T-cell (primary cell): ENCODE measurements around the gene FPR3. TPM values are rescaled to one million over a fixed set of nuclear protein-coding genes. Genes with fewer than 3 reads are reported as not detected.

Source experiments
- ATAC-seq, 4 experiments: fragments of 200-7000 bp in 3 of 4; fragments of 150-1000 bp in 1 of 4; cut with Tn5 transposase; replicated peaks in 1 of 4; 1 replicate in 3 of 4; 2 replicates in 1 of 4; pipeline ENCODE4 v1.10.0; 2021; ENCODE audit warnings: moderate library complexity in 3 of 4, mild to moderate bottlenecking in 2 of 4, moderate number of reproducible peaks in 1 of 4
- CTCF ChIA-PET, 2 donors: fragments of 300-600 bp; sonication (Branson Sonifier 250); formaldehyde crosslinking; loops; one replicate each; lab custom pipeline; 2022; ENCODE audit warnings: antibody characterized with exemption in 2 of 2; lab: Charles Lee
- POLR2A ChIA-PET, 2 donors: fragments of 300-600 bp; sonication (Branson Sonifier 250); formaldehyde crosslinking; loops; one replicate each; lab custom pipeline; 2022; ENCODE audit warnings: antibody characterized with exemption in 2 of 2; lab: Charles Lee
- DNase-seq, 35 experiments: peaks; one replicate each; pipeline versions ENCODE4 v3.0.0 to v3.0.0-alpha.2; 2013 to 2023
- H3K27ac ChIP-seq: one replicate; pipeline ENCODE4 v1.5.1; 2013; ENCODE audit warnings: low read length
- H3K27me3 ChIP-seq, 2 experiments: replicated peaks in 1 of 2; 1 replicate in 1 of 2; 2 replicates in 1 of 2; pipeline versions ENCODE4 v1.6.1 to v1.7.0; 2013; ENCODE audit warnings: low read length in 1 of 2, mixed read lengths in 1 of 2; ENCODE audit not compliant: control insufficient read depth in 2 of 2, insufficient read depth in 2 of 2; ENCODE audit errors: extremely low read depth in 1 of 2
- H3K36me3 ChIP-seq, 2 donors: 1 replicate in 1 of 2; 2 replicates in 1 of 2; pipeline versions ENCODE4 v1.6.1 to v1.7.0; 2013; ENCODE audit warnings: low read length in 1 of 2; ENCODE audit not compliant: control insufficient read depth in 2 of 2, insufficient read depth in 1 of 2; ENCODE audit errors: extremely low read depth in 1 of 2
- H3K4me1 ChIP-seq, 2 experiments: 1 replicate in 1 of 2; 2 replicates in 1 of 2; pipeline versions ENCODE4 v1.6.1 to v1.7.0; 2013; ENCODE audit warnings: low read length in 2 of 2, mixed read lengths in 1 of 2; ENCODE audit not compliant: insufficient read depth in 2 of 2, control insufficient read depth in 1 of 2; ENCODE audit errors: extremely low read depth in 1 of 2
- H3K4me3 ChIP-seq, 2 donors: 1 replicate in 1 of 2; 2 replicates in 1 of 2; pipeline versions ENCODE4 v1.5.1 to v1.7.0; 2013; ENCODE audit warnings: mild to moderate bottlenecking in 2 of 2, low read length in 1 of 2, moderate library complexity in 1 of 2; ENCODE audit not compliant: control insufficient read depth in 1 of 2; ENCODE audit errors: extremely low read depth in 1 of 2
- H3K9me3 ChIP-seq: 2 replicates; pipeline ENCODE4 v1.7.0; 2013
- H3K27ac Mint-ChIP-seq, 2 donors: one replicate each; pipeline ENCODE4 v1.8.0; 2020 to 2021; ENCODE audit warnings: mild to moderate bottlenecking in 2 of 2, mixed read lengths in 2 of 2
- H3K27me3 Mint-ChIP-seq, 2 donors: one replicate each; pipeline ENCODE4 v1.8.0; 2021 to 2022; ENCODE audit warnings: mixed read lengths in 2 of 2
- H3K36me3 Mint-ChIP-seq: one replicate; pipeline ENCODE4 v1.8.0; 2021; ENCODE audit warnings: mixed read lengths
- H3K4me1 Mint-ChIP-seq, 3 donors: one replicate each; pipeline ENCODE4 v1.8.0; 2020 to 2022; ENCODE audit warnings: mixed read lengths in 3 of 3, mild to moderate bottlenecking in 1 of 3
- H3K4me3 Mint-ChIP-seq, 3 donors: one replicate each; pipeline ENCODE4 v1.8.0; 2020 to 2022; ENCODE audit warnings: mild to moderate bottlenecking in 3 of 3, mixed read lengths in 3 of 3, moderate library complexity in 3 of 3
- H3K9me3 Mint-ChIP-seq, 3 donors: one replicate each; pipeline ENCODE4 v1.8.0; 2020 to 2022; ENCODE audit warnings: mixed read lengths in 3 of 3
- WGBS: methylation state at CpG from one replicate; pipeline ENCODE4 v1.1.5; 2013; ENCODE audit warnings: missing lambda C conversion rate; ENCODE audit not compliant: insufficient coverage; 5-methylcytosine and 5-hydroxymethylcytosine counted together
- total RNA-seq, 35 experiments: library from RNA in 6 of 35; stranded (reverse) in 6 of 35; fragments of 120-200 nt in 1 of 35; gene quantifications; one replicate each; pipeline versions ENCODE4 v1.2.1 to v1.2.4 and lab custom pipeline; 2013 to 2026

Gene FPR3
- total RNA-seq, 5 donors from 2014 or later (not counting 1 experiment from before 2014, with no cell fraction given) = 0.20 TPM; not detected in 4

- H3K9me3 Mint-ChIP-seq = peaks cover 10 to 26% (median 18%) of the 10 kb centered on the region in 3 donors
- WGBS = 67% methylated on average over 1 of the region's 3 CpGs
- no peak for DNase-seq
Observed at GRCh38 chr19:51798062-51798461, 3.1 kb downstream of the FPR3 start.

GRCh38 chr19:51799034-51799773, 4.2 kb downstream of the FPR3 start:
- peaks cover 10 to 17% of the 10 kb centered on the region in 2 donors for H3K27me3 Mint-ChIP-seq
- Histone ChIP-seq H3K4me1 (no peaks in the 10 kb centered on the region), H3K9me3 (no peaks in the 10 kb centered on the region), H3K27ac (no peak overlapping the region), H3K4me3 (no peak overlapping the region), H3K27me3 (peaks cover 0 to 16% of the 10 kb centered on the region in 2 experiments), H3K36me3 (no peaks in the 10 kb centered on the region)
- ChIA-PET POLR2A (no interaction called here), CTCF (no interaction called here)
- peaks cover 10 to 23% (median 14%) of the 10 kb centered on the region in 3 donors for H3K9me3 Mint-ChIP-seq
- ATAC-seq (no peak), DNase-seq (no peak)
- H3K36me3 Mint-ChIP-seq = no peaks in the 10 kb centered on the region
- H3K4me3 Mint-ChIP-seq = no peak overlapping the region
- H3K27ac Mint-ChIP-seq = no peak overlapping the region
- H3K4me1 Mint-ChIP-seq = no peaks in the 10 kb centered on the region
- WGBS = 81% methylated on average over 16 of the region's 20 CpGs

More at GRCh38 chr19:51798062-51798461, 3.1 kb downstream of the FPR3 start:
- Histone ChIP-seq H3K27me3 (peaks cover 0 to 16% of the 10 kb centered on the region in 2 experiments), H3K9me3 (no peaks in the 10 kb centered on the region), H3K4me1 (no peaks in the 10 kb centered on the region), H3K27ac (no peak overlapping the region), H3K36me3 (no peaks in the 10 kb centered on the region), H3K4me3 (no peak overlapping the region)
- Mint-ChIP-seq H3K4me1 (no peaks in the 10 kb centered on the region), H3K36me3 (no peaks in the 10 kb centered on the region), H3K27me3 (peaks cover 10 to 21% of the 10 kb centered on the region in 2 donors), H3K27ac (no peak overlapping the region), H3K4me3 (no peak overlapping the region)
- no peak for ATAC-seq
- ChIA-PET POLR2A (no interaction called here), CTCF (no interaction called here)

GRCh38 chr19:51799774-51800472, 5.0 kb downstream of the FPR3 start:
- CTCF ChIA-PET = no interaction called here
- H3K27ac ChIP-seq = no peak overlapping the region
- POLR2A ChIA-PET = no interaction called here

GRCh38 chr19:51800473-51801244, 5.7 kb downstream of the FPR3 start:
- Histone ChIP-seq H3K4me3 (no peak overlapping the region), H3K27ac (no peak overlapping the region), H3K4me1 (no peaks in the 10 kb centered on the region), H3K27me3 (peaks cover 0 to 16% of the 10 kb centered on the region in 2 experiments), H3K36me3 (no peaks in the 10 kb centered on the region), H3K9me3 (no peaks in the 10 kb centered on the region)
- peaks cover 13 to 31% (median 18%) of the 10 kb centered on the region in 3 donors for H3K9me3 Mint-ChIP-seq
- no peak overlapping the region for H3K4me3 Mint-ChIP-seq
- no peak for DNase-seq
- ChIA-PET POLR2A (no interaction called here), CTCF (no interaction called here)
- 84% methylated on average over 4 of the region's 7 CpGs for WGBS
- no peaks in the 10 kb centered on the region for H3K36me3 Mint-ChIP-seq
- no peak for ATAC-seq
- peaks cover 10 to 16% of the 10 kb centered on the region in 2 donors for H3K27me3 Mint-ChIP-seq
- H3K4me1 Mint-ChIP-seq = no peaks in the 10 kb centered on the region
- no peak overlapping the region for H3K27ac Mint-ChIP-seq

More at GRCh38 chr19:51799774-51800472, 5.0 kb downstream of the FPR3 start:
- Mint-ChIP-seq H3K27ac (no peak overlapping the region), H3K4me1 (no peaks in the 10 kb centered on the region), H3K9me3 (peaks cover 13 to 28% (median 18%) of the 10 kb centered on the region in 3 donors), H3K36me3 (no peaks in the 10 kb centered on the region), H3K4me3 (no peak overlapping the region), H3K27me3 (peaks cover 10 to 17% of the 10 kb centered on the region in 2 donors)
- H3K36me3 ChIP-seq = no peaks in the 10 kb centered on the region
- H3K4me1 ChIP-seq = no peaks in the 10 kb centered on the region
- 98% methylated on average over 11 of the region's 13 CpGs for WGBS
- DNase-seq (no peak), ATAC-seq (no peak)
- H3K9me3 ChIP-seq = no peaks in the 10 kb centered on the region
- peaks cover 0 to 16% of the 10 kb centered on the region in 2 experiments for H3K27me3 ChIP-seq
- no peak overlapping the region for H3K4me3 ChIP-seq

- CTCF ChIA-PET = no interaction called here
- POLR2A ChIA-PET = no interaction called here
- Histone ChIP-seq H3K4me1 (no peaks in the 10 kb centered on the region), H3K27ac (no peak overlapping the region), H3K9me3 (no peaks in the 10 kb centered on the region), H3K4me3 (no peak overlapping the region), H3K27me3 (peaks cover 0 to 16% of the 10 kb centered on the region in 2 experiments), H3K36me3 (no peaks in the 10 kb centered on the region)
- no peaks in the 10 kb centered on the region for H3K36me3 Mint-ChIP-seq
- peaks cover 16 to 42% (median 18%) of the 10 kb centered on the region in 3 donors for H3K9me3 Mint-ChIP-seq
- WGBS = no CpG with 5 or more reads among the region's 2 CpGs
- no peak overlapping the region for H3K4me3 Mint-ChIP-seq
- no peak overlapping the region for H3K27ac Mint-ChIP-seq
- DNase-seq (no peak), ATAC-seq (no peak)
- H3K4me1 Mint-ChIP-seq = peaks cover 0 to 2% (median 2%) of the 10 kb centered on the region in 3 donors
- peaks cover 10% of the 10 kb centered on the region in 2 donors for H3K27me3 Mint-ChIP-seq
Observed at GRCh38 chr19:51802775-51803174, 7.8 kb downstream of the FPR3 start.

GRCh38 chr19:51803519-51803918, 8.6 kb downstream of the FPR3 start:
- no peak overlapping the region for H3K27ac ChIP-seq

More at GRCh38 chr19:51803519-51803918, 8.6 kb downstream of the FPR3 start:
- H3K27ac Mint-ChIP-seq = no peak overlapping the region
- H3K9me3 ChIP-seq = no peaks in the 10 kb centered on the region
- no peak for ATAC-seq
- peaks cover 14 to 37% (median 15%) of the 10 kb centered on the region in 3 donors for H3K9me3 Mint-ChIP-seq
- ChIA-PET POLR2A (no interaction called here), CTCF (no interaction called here)
- H3K4me1 Mint-ChIP-seq = peaks cover 0 to 2% (median 2%) of the 10 kb centered on the region in 3 donors
- no peaks in the 10 kb centered on the region for H3K4me1 ChIP-seq
- H3K36me3 Mint-ChIP-seq = no peaks in the 10 kb centered on the region
- H3K4me3 ChIP-seq = no peak overlapping the region
- no peak for DNase-seq
- no peak overlapping the region for H3K4me3 Mint-ChIP-seq
- H3K27me3 Mint-ChIP-seq = peaks cover 8 to 10% of the 10 kb centered on the region in 2 donors
- H3K36me3 ChIP-seq = no peaks in the 10 kb centered on the region
- peaks cover 0 to 16% of the 10 kb centered on the region in 2 experiments for H3K27me3 ChIP-seq
- WGBS = no CpG with 5 or more reads among the region's 4 CpGs
